22Rv1 (cell line): Measurements from ENCODE around the gene S100A12.

Source experiments
- ZFX ChIP-seq: fragments of 450-650 bp; IDR thresholded peaks from 2 replicates; pipeline ENCODE4 v1.6.1; 2017; ENCODE audit warnings: antibody characterized with exemption, borderline replicate concordance
- TF ChIP-seq, protein P1 (sequence below): fragments of 450-650 bp; IDR thresholded peaks from 2 replicates; pipeline ENCODE4 v1.5.1; 2017; ENCODE audit warnings: mild to moderate bottlenecking

DNA sequence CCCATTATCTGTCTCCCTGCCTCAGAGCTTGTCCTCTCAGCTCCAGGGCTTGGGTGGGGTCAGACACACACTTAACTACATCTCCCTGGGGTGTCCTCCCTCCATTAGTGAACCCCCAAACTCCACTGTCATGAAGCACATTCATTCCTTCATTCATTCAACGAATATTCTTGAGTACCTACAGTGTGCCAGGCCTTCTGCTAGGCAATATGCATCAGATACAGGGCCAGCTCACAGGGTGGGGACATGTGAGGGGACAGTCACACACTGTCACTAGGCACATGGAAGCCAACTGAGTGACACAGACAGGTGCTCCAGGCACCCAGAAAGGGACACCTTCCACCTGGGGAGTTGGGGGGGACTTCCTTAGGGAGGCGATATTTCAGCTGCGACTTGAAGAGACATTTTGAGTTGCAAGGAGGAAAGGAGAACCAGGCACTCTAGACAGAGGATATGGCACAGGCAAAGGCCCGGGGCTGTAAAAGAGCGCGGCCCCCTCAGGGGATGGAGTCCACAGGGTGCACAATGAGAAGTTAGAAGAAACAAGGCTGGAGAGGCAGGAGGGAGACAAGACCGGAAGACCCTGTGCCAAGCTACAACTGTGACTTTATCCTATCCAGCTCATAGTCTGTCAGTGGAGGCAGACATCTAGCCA, 24.1 kb upstream of the S100A12 start:
- TF ChIP-seq, protein P1, sequence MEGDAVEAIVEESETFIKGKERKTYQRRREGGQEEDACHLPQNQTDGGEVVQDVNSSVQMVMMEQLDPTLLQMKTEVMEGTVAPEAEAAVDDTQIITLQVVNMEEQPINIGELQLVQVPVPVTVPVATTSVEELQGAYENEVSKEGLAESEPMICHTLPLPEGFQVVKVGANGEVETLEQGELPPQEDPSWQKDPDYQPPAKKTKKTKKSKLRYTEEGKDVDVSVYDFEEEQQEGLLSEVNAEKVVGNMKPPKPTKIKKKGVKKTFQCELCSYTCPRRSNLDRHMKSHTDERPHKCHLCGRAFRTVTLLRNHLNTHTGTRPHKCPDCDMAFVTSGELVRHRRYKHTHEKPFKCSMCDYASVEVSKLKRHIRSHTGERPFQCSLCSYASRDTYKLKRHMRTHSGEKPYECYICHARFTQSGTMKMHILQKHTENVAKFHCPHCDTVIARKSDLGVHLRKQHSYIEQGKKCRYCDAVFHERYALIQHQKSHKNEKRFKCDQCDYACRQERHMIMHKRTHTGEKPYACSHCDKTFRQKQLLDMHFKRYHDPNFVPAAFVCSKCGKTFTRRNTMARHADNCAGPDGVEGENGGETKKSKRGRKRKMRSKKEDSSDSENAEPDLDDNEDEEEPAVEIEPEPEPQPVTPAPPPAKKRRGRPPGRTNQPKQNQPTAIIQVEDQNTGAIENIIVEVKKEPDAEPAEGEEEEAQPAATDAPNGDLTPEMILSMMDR, result no peak
- no peak for TF ChIP-seq ZFX
